SHP77 (cell line): ENCODE results near the gene TANC1.
A peak's percentile ranks its signal among the peaks of the same experiment; 100 is the strongest.
"Not testable (repeated sequence)": the region's sequence is repeated elsewhere in the genome, so short reads cannot be mapped to it uniquely, and the experiment has no call there.

Experiments
- DNase-seq, 2 experiments: peaks; one replicate each; lab custom pipeline; 2025; lab: John Stamatoyannopoulos, UW

TANC1 gene

DNA sequence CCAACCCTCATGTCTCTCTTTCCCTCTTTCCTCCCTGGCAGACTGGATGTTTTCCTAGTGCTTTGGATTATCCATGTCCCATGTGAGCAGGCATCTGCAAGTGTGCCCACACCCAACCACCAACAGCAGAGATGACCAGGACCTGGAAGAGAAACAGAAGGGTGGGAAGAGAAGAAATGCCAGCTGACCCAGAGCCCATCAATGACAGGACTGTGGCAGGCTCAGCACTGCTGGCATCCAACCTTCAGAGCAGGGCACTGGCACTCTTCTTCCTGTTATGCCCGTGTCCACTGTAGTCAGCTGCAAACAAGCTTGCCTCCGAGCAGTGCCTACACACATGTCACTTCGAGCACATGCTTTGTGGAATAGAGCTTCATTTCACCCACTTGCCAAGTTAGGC, 121.1 kb downstream of the TANC1 start:
- DNase-seq: no peak

- no peak for DNase-seq
These were observed 122.2 kb downstream of the TANC1 start for GRCh38 chr2:159090514-159091201.

DNA sequence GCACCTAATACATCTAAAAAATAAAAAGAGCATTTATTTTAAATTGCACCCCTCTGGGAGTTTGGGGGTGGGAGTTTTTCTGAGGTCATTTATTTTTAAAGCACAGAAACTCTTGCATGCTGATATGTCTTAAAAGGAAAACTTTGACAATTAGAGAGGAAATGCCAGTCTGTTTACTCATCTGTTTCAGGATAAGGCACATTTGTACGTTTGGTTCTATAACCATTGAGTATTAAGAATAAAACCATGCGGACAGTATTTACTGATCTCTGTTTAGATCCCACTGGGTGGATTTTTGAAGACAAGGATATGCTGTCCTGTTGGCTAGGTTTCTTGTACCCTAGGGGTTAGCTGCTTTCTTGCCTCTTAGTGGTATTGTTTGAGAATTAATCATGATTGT, 122.9 kb downstream of the TANC1 start:
- no peak for DNase-seq

DNA sequence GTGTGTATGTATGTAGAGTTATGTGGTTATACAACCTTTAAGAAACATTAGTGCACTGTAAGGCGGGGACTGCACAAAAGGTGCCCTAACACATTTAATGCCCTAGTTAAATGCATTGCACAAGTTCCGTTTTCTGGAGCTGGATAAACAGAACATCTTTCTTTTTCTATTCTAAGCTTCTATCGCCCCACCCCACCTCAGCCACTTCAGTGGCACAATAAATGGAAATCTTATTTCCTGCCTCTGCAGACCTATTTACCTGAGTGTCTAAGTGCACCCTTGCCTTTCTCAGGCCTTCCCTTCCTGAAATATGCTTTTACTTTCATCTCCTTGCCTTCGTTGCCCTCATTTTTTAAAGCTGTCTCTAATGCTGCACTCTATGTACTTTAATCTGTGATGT, 123.5 kb downstream of the TANC1 start:
- DNase-seq: no peak

DNA sequence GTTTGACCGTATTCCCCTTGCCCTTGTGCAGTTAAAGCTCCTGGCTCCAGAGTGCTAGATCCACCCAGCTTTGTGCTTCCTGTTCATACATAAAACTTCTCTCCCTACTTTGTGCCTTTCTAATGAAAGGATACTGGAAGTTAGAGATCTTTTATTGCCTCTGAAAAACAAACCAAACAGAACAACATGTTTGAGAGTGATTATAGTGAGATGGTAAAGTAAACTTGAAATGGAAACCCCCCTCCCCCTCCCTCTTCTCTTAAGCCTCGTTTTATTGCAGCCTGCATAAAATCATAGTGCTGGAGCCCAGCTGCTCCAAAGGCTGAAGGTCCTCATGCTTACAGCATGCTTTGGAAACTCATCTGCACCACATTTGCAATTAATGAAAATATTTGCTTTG, 125.1 kb downstream of the TANC1 start:
- DNase-seq: peak in 1 of 2 experiments; percentile 39

DNA sequence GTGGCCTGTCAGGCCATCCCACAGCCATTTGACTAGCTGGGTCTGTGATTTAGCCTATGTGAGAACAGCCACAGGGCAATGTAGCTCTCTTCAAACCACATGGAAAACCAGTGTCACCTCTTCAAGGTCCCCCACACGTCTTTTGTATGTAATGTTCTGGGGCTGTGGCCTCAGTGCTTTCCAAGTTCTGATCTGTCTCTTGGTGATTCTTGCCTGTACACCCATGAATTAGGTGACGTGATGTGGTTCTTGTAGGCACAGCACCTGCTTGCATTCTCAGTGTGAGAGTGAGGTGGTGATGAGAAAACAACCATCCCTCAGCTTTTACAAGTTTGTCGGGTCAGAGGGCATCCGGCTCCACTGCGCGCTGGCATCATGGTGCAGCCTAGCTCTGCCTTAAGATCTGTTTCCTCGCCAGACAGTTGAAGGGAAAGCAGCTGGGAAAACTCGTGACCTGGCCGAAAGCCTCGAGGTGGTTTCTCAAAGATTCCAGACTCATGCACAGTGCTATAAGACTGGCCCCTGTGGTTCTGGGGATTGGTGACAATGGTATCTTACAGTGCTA, 125.8 kb downstream of the TANC1 start:
- no peak for DNase-seq

DNA sequence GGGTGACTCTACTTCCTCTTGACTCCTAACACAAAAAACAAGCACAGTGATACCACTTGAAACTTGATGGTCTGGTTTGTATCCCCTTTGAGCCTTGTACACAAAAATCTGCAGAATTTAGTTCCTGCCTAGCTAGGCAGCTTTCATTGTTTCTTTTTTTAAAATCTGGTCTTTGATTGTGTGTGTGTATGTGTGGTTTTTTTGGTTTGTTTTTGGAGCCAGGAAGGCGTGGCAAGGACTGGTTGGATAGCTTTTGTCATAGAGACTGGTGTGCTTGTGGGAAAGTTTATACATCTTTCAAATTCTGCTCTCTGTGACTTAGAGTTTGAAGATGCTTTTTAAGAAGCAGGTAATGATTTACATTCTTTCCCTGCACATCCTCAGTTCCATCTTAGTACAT, 127.4 kb downstream of the TANC1 start:
- no peak for DNase-seq

- DNase-seq: not testable (repeated sequence)
These were observed 127.9 kb downstream of the TANC1 start for GRCh38 chr2:159096302-159096855.

DNA sequence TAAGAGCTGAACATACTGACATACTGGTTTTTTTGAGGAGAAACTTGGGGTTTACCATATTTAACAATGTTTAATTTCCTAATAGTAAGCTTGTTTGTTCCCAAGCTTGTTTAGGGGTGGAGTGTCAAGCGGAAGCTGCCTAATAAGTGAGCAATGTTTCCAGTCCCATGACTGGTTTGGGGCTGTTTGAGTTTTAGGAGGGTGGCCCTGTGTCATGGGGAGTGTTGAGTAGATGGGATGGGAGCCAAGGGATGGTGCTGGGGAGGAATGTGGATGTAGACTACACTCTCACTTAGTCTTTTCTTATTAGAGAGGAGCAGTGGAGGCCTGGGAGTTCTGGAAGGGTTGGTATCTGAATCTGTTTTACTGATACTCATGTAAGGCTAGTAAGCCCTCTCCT, 128.5 kb downstream of the TANC1 start:
- no peak for DNase-seq

DNA sequence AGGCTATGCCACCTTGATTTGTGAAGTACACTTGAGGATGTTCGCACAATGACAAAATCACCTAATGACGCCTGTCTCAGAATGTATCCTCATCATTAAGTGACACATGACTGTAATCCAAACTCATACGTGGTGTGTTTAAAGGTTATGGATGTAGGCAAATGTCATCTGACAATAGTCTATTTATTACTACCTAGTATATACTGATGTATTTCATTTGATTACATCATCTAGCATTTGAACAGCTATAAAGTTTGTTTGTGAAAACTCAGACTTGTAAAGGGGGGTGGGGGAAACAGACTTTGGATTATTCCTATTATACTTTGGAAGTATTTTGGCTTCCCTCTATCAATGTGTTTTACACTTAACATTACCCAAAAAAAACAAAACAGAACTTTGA, 129.9 kb downstream of the TANC1 start:
- no peak for DNase-seq

DNA sequence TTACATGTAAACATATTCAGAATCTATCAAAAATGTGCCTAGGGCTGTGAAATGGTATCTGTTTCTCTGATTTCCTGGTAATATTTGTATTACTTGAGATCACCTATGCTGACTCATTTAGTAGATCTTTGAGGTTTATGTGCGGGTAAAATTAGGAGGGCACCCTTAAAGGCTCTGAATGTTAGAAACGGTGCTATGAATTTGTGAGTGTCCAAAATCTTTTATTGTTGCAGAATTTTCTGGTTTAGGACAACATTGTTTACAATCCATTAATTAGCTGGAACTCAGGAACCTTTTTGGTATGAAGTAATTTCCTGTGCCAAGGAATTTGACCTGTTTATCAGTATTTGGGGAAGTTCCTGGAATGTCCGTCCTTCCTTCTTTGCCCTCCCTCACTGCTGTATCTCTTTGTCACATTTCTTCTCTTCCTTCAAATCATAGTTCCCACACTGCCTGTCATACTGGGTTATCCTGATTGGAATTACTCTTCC, 130.5 kb downstream of the TANC1 start:
- DNase-seq: no peak

DNA sequence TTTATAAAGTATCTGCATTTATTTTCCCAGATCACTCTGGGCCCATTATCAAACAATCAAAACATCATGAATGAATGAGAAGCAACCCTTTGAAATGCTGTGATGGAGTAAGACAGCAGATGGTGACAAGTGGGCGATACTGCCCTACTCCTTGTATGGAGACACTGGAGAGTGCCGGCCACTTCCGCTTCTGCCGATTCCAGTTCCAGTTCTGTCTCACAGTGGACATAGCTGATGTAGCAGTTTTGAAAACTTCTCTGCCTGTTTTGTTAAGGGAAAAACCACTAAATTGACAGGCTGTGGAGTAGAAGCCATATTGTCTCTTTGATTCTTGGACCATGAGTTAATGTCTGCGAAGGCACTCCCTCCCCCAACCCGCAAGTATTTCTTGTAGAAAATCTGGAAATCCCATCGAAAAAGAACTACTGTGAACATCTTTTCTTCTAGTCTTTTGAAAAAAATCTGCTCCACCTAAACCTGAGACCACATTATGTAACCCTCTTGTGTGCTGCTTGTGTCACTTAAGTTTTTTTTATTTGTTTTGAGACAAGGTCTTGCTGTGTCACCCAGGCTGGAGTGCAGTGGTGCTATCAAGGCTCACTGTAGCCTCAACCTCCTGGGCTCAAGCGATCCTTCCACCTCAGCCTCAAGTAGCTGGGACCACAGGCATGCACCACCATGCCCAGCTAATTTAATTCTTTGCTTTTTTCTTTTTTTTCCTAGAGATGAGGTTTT, 133.5 kb downstream of the TANC1 start:
- DNase-seq: no peak

GRCh38 chr2:159103411-159103810, 135.0 kb downstream of the TANC1 start:
- DNase-seq: no peak

- no peak for DNase-seq
These were observed 137.7 kb downstream of the TANC1 start for GRCh38 chr2:159106109-159106508.

- no peak for DNase-seq
These were observed 139.9 kb downstream of the TANC1 start for GRCh38 chr2:159108181-159108893.

DNA sequence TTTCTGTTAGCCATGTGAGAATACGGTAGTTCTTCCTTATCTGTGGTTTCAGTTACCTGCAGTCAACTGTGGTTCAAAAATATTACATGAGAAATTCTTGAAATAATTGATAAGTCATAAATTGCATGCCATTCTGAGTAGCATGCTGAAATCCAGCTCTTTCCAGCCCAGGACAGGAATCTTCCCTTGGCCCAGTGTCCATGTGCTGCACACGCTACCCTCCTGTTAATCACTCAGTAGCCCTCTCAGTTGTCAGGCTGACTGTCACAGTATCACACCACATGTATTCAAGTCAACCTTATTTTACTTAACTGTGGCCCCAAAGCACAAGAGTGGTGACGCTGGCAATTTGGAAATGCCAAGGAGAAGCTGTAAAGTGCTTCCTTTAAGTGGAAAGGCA, 141.1 kb downstream of the TANC1 start:
- no peak for DNase-seq

DNA sequence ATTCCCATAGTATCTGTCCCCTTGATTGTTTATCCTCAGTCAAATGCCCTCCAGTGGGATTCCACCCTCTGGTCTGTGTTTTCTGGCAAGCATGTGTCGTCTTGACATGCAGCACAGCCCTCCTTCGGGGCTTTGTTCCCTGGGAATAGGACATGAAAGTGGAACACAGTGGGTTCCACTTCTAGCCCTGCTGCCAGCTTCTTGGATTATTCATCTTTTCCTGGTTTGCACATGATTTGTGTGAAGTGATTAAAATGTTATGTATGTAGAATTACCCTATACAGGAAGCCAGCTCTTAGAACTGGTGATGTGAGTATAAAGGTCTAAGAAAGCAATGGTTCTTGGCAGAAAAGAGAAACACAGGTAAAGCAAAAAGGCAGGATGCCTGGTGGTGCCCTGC, 142.3 kb downstream of the TANC1 start:
- DNase-seq: no peak

GRCh38 chr2:159111346-159111927, 143.0 kb downstream of the TANC1 start:
- DNase-seq: no peak

- no peak for DNase-seq
These were observed 146.4 kb downstream of the TANC1 start for GRCh38 chr2:159114835-159115234.

DNA sequence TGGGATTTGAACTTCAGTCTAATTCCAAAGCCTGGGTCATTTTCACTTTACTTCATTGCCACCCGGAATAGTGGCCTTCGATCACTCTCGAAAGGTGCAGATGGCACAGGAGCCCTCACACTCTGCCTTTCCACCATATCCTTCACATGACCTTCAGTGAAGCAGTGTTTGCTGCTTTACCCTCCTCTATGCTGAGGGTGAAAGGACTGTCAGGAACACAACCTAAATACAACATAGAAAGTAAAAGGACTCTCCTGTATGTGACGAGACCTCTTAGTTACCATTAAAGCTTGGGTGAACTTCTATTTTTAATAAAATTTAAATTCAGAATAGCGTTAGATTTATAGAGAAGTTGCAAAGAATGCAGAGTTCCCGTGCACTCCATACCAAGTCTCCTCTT, 148.5 kb downstream of the TANC1 start:
- DNase-seq: no peak

DNA sequence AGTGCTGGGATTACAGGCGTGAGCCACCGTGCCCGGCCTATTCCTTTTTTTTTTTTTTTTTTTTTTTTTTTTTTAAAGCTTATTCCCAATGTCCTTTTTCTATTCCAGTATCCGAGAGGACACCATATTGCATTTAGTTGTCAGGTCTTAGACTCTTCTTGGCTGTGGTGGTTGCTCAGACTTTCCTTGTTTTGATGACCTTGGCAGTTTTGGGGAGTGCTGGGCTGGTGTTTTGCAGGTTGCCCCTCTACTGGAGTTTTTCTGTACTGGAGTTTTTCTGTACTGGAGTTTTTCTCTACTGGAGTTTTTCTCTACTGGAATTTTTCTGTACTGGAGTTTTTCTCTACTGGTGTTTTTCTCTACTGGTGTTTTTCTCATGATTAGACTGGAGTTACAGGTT, 149.2 kb downstream of the TANC1 start:
- no peak for DNase-seq
